Transverse colon (tissue), 4 donors: Measurements from ENCODE around the gene TRIM22. TPM values are rescaled to one million over a fixed set of nuclear protein-coding genes. Genes with fewer than 3 reads are reported as not detected.
A peak's percentile ranks its signal among the peaks of the same experiment; 100 is the strongest.

Source experiments
- DNase-seq: peaks from one replicate; pipeline ENCODE4 v3.0.0-alpha.2; 2019
- H3K27ac ChIP-seq, 4 donors: fragments of 200-600 bp; sonication (generic); 2 replicates each; pipeline ENCODE4 v1.5.1; 2016 to 2018; ENCODE audit warnings: inconsistent platforms in 4 of 4
- H3K27me3 ChIP-seq: fragments of 200-600 bp; sonication (generic); 2 replicates; pipeline ENCODE4 v1.5.1; 2017; ENCODE audit warnings: inconsistent platforms
- H3K36me3 ChIP-seq, 4 donors: fragments of 200-600 bp; sonication (generic); 2 replicates each; pipeline ENCODE4 v1.5.1; 2017 to 2019; ENCODE audit warnings: inconsistent platforms in 4 of 4
- H3K4me1 ChIP-seq, 4 donors: fragments of 200-600 bp; sonication (generic); 2 replicates each; pipeline ENCODE4 v1.5.1; 2017 to 2020; ENCODE audit warnings: inconsistent platforms in 4 of 4
- H3K4me3 ChIP-seq, 4 donors: fragments of 200-600 bp; sonication (generic); 1 replicate in 1 of 4; 2 replicates in 3 of 4; pipeline versions ENCODE4 v1.5.1 to v1.6.1; 2017 to 2019; ENCODE audit warnings: inconsistent platforms in 4 of 4
- H3K9me3 ChIP-seq, 2 donors: fragments of 200-600 bp; sonication (generic); 2 replicates each; pipeline ENCODE4 v1.5.1; 2017 to 2019; ENCODE audit warnings: inconsistent platforms in 2 of 2
- CTCF ChIP-seq, 5 experiments: fragments of 200-600 bp in 3 of 5; fragments of 450-650 bp in 2 of 5; sonication (generic) in 3 of 5; IDR thresholded peaks; 1 replicate in 2 of 5; 2 replicates in 3 of 5; pipeline ENCODE4 v1.5.1; 2016 to 2017; ENCODE audit warnings: antibody characterized with exemption in 5 of 5, inconsistent platforms in 3 of 5, mild to moderate bottlenecking in 2 of 5, moderate library complexity in 1 of 5
- EP300 ChIP-seq: sonication (generic); formaldehyde crosslinking; IDR thresholded peaks from one replicate; pipeline ENCODE4 v1.6.1; 2017; ENCODE audit warnings: antibody characterized with exemption, low read depth
- POLR2A ChIP-seq: fragments of 450-650 bp; IDR thresholded peaks from one replicate; pipeline ENCODE4 v1.6.1; 2016; ENCODE audit warnings: antibody characterized with exemption, mild to moderate bottlenecking, moderate library complexity
- POLR2AphosphoS5 ChIP-seq, 3 donors: sonication (generic); formaldehyde crosslinking; IDR thresholded peaks; one replicate each; pipeline ENCODE4 v1.6.1; 2016; ENCODE audit warnings: antibody characterized with exemption in 3 of 3
- WGBS, 2 donors: methylation state at CpG; one replicate each; pipeline ENCODE4 v1.1.5; 2018; ENCODE audit warnings: low coverage in 1 of 2; 5-methylcytosine and 5-hydroxymethylcytosine counted together
- in situ Hi-C, 4 donors: fragments of 200-750 bp; cut with MboI; loops; one replicate each; pipeline versions ENCODE4 v1.15.0 to v1.15.1; 2017; ENCODE audit warnings: low sequenced_read_pairs in 3 of 4, low pct_ligation_motif_present in 1 of 4, low pct_unique_long_range_greater_than_20kb in 1 of 4
- intact Hi-C: fragments of 100-400 bp; cut with DNase I; formaldehyde crosslinking; loops from one replicate; pipeline ENCODE4 v1.15.1; 2023; ENCODE audit warnings: low total_unique reads
- total RNA-seq, 4 donors: library from RNA; depleted of rRNA; stranded (reverse); fragments of >200 nt; gene quantifications; one replicate each; pipeline ENCODE4 v1.1.0, GENCODE V29; 2016

The TRIM22 gene
- total RNA-seq, 4 donors from 2014 or later, result 3.2 to 35.2 (median 21.4) TPM

DNA sequence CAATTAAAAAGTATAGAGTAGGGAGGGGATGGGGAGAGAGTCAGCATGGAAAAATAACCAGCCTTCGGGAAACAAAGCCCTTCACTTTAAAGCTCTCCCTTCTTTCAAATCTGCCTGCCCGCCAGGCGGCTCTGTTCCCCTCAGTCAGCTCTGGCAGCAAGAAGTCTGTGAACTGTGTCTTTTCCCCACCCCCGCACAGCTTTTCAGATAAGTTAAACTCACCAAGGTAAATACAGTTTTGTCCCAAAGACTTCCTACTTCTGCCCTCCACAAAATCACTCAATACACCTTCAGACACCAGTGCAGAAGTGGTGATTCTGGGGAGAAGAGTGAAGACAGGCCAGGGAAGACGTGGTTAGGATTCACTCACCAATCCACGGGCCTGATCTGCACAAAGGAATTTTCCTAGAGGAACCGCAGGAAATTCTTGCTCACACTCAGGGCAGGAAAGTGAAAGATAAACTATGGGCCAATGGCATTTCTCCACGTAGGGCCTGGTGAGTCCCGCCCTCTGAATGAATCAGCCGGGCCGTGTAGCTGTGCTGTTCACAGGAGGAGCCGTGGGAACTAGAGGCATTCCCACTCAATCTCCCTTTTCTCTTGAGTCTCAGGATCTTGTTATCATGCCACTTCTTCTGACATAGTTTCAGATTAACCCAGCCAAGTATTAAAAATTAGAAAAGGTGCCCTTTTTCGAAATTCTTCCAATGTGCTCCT, 4.8 kb upstream of the TRIM22 start, which contains the start of gene TRIM5:
Gene TRIM5 (minus strand): TSS at position 429 of the 717 bp plus-strand sequence. CDS start 4,897 bp downstream, outside the sequence.
- peak within 1 kb of the TSS; percentile 91 to 94 (median 93) for H3K27ac ChIP-seq
- peak; percentile 72 to 74 (median 74) for TF ChIP-seq POLR2AphosphoS5 (IDR thresholded peaks at IDR 0.05)
- peak; percentile 47 to 77 (median 54) for TF ChIP-seq CTCF (IDR thresholded peaks at IDR 0.05)
- TF ChIP-seq POLR2A, result peak; percentile 51
- peak; percentile 1 for TF ChIP-seq EP300
- H3K4me3 ChIP-seq, result peak within 1 kb of the TSS; percentile 23 to 64 (median 42)
- H3K4me1 ChIP-seq, result peaks cover 3 to 39% (median 18%) of the 10 kb centered on the region in 4 donors
- H3K27me3 ChIP-seq, result no peaks in the 10 kb centered on the region
- no peaks in the 10 kb centered on the region for H3K36me3 ChIP-seq
- intact Hi-C loops (loop anchor here (10.0 kb wide), 1 partner anchor 90 kb away; the partner anchor contains the start of gene TRIM6), in situ Hi-C loops (no loop called here)
- WGBS, 2 donors, result 0 to 3% methylated on average over 3 to 13 of the region's 13 CpGs
- peak; percentile 87 for DNase-seq
- H3K9me3 ChIP-seq, result no peaks in the 10 kb centered on the region

DNA sequence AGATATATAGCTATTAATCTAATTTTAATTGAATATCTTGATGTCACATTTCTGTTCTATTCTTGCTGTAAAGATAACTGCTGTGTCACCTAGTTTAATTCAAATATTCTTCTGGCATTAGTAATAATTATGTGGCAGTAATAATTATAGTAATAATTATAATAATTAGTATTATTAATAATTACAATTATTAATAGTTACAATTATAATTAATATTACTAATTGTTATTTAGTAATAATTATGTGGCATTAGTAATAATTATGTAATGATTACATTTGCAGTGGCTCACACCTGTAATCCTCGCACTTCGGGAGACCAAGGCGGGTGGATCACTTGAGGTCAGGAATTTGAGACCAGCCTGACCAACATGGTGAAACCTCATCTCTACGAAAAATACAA, 3.2 kb upstream of the TRIM22 start:
- TF ChIP-seq CTCF (IDR thresholded peaks at IDR 0.05) (no peak), POLR2AphosphoS5 (IDR thresholded peaks at IDR 0.05) (no peak), POLR2A (no peak), EP300 (no peak)
- Histone ChIP-seq H3K9me3 (no peaks in the 10 kb centered on the region), H3K27ac (no peak overlapping the region), H3K27me3 (no peaks in the 10 kb centered on the region), H3K36me3 (no peaks in the 10 kb centered on the region), H3K4me3 (no peak overlapping the region), H3K4me1 (peaks cover 3 to 42% (median 18%) of the 10 kb centered on the region in 4 donors)
- 92 to 93% methylated on average over 4 of the region's 4 CpGs for WGBS, 2 donors
- intact Hi-C loops (loop anchor here (10.0 kb wide), 1 partner anchor 92 kb away; the partner anchor contains the start of gene TRIM6), in situ Hi-C loops (no loop called here)
- DNase-seq, result no peak

DNA sequence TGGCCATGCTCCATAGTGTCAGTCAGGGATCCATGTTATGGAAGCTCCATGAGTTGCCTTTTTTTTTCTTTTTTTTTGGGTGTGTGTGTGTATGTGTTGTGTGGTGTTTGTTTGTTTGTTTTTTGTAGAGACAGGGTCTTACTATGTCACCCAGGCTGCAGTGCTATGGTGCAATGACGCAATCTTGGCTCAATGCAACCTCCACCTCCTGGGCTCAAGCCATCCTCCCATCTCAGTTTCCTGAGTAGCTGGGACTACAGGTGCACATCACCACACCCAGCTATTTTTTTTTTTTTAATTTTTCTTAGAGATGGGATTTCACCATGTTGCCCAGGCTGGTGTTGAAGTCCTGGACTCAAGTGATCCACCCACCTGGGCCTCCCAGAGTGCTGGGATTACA, 1.1 kb upstream of the TRIM22 start:
- peak overlapping the region; percentile 82 to 88 (median 84) for H3K27ac ChIP-seq
- H3K9me3 ChIP-seq, result no peaks in the 10 kb centered on the region
- intact Hi-C loops, result loop anchor here (10.0 kb wide), 1 partner anchor 94 kb away; the partner anchor contains the start of gene TRIM6
- no peaks in the 10 kb centered on the region for H3K27me3 ChIP-seq
- H3K4me3 ChIP-seq, result no peak overlapping the region
- no peak for DNase-seq
- H3K4me1 ChIP-seq, result peaks cover 3 to 40% (median 16%) of the 10 kb centered on the region in 4 donors
- TF ChIP-seq POLR2AphosphoS5 (IDR thresholded peaks at IDR 0.05), result no peak
- no peak for TF ChIP-seq POLR2A
- TF ChIP-seq EP300, result no peak
- no peak for TF ChIP-seq CTCF (IDR thresholded peaks at IDR 0.05)
- 100% methylated on average over 1 of the region's 1 CpG; no CpG with 5 or more reads in 1 of the 2 donors for WGBS, 2 donors
- no peaks in the 10 kb centered on the region for H3K36me3 ChIP-seq
- in situ Hi-C loops, result no loop called here

DNA sequence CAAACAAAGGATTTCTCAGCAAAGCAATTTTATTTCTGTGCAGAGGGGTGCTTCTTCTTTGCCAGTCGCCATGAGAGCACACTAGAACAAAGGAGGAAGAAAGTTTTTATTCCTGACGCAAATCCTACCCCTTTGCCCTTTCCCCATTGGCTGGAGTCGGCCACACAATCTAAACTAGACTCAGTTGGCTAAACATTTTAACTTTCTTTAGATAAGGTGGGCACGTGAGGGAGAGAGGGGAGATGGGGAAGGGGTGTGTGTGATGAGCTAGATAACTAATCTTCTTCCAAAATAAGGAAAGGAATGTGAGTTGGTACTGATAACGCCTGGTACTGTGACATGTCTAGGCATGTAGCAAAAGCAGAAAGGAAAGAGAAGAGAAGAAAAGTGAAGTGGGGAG, 626 bp downstream of the TRIM22 start:
- intact Hi-C loops (no loop called here), in situ Hi-C loops (no loop called here)
- WGBS, 2 donors, result 32 to 34% methylated on average over 2 to 5 of the region's 5 CpGs
- Histone ChIP-seq H3K9me3 (no peaks in the 10 kb centered on the region), H3K4me1 (peaks cover 2 to 30% (median 7%) of the 10 kb centered on the region in 4 donors), H3K4me3 (peak overlapping the region; percentile 15 to 48 (median 27)), H3K27me3 (no peaks in the 10 kb centered on the region), H3K27ac (peak overlapping the region; percentile 82 to 88 (median 84)), H3K36me3 (no peaks in the 10 kb centered on the region)
- no peak for DNase-seq
- TF ChIP-seq POLR2A, result no peak
- no peak for TF ChIP-seq CTCF (IDR thresholded peaks at IDR 0.05)
- no peak for TF ChIP-seq POLR2AphosphoS5 (IDR thresholded peaks at IDR 0.05)
- TF ChIP-seq EP300, result no peak
